GM19043 (cell line): ENCODE data around the gene NLRP14.

Experiments
- ATAC-seq: cut with Tn5 transposase; IDR thresholded peaks from one replicate; pipeline ENCODE4 v1.9.1; 2021; ENCODE audit warnings: low read depth; ENCODE audit not compliant: unreplicated experiment

Gene NLRP14

GRCh38 chr11:7020183-7020917, at the start of gene NLRP14, which contains the start of gene ZNF214:
Gene NLRP14, plus strand, starts transcription at chr11:7020479. Its CDS starts 18,108 bp downstream, at chr11:7038587.
Gene ZNF214, minus strand, starts transcription at chr11:7020346. Its CDS starts 17,511 bp downstream, at chr11:7002835.
- no peak for ATAC-seq

GRCh38 chr11:6979365-6979764, 40.9 kb upstream of the NLRP14 start:
- ATAC-seq, result no peak

GRCh38 chr11:6986487-6986886, 33.8 kb upstream of the NLRP14 start:
- ATAC-seq, result no peak

GRCh38 chr11:6988506-6988905, 31.8 kb upstream of the NLRP14 start:
- no peak for ATAC-seq

- no peak for ATAC-seq
Measured at GRCh38 chr11:6991227-6991626, 29.1 kb upstream of the NLRP14 start.

- ATAC-seq, result no peak
Measured at GRCh38 chr11:6992026-6992425, 28.3 kb upstream of the NLRP14 start.

- no peak for ATAC-seq
Measured at GRCh38 chr11:6992457-6993417, 27.5 kb upstream of the NLRP14 start.

- no peak for ATAC-seq
Measured at GRCh38 chr11:6995703-6996102, 24.6 kb upstream of the NLRP14 start.

- ATAC-seq, result no peak
Measured at GRCh38 chr11:7004482-7004881, 15.8 kb upstream of the NLRP14 start.

GRCh38 chr11:7014118-7014517, 6.2 kb upstream of the NLRP14 start:
- ATAC-seq, result no peak

- no peak for ATAC-seq
Measured at GRCh38 chr11:7016011-7016410, 4.3 kb upstream of the NLRP14 start.

GRCh38 chr11:7019500-7020182, 638 bp upstream of the NLRP14 start:
- ATAC-seq, result no peak

GRCh38 chr11:7021318-7021717, 1.0 kb downstream of the NLRP14 start:
- ATAC-seq, result no peak

- no peak for ATAC-seq
Measured at GRCh38 chr11:7028141-7028540, 7.9 kb downstream of the NLRP14 start.

GRCh38 chr11:7030836-7031235, 10.6 kb downstream of the NLRP14 start:
- ATAC-seq, result no peak

GRCh38 chr11:7031471-7031871, 11.2 kb downstream of the NLRP14 start:
- no peak for ATAC-seq

- no peak for ATAC-seq
Measured at GRCh38 chr11:7032692-7033091, 12.4 kb downstream of the NLRP14 start.

GRCh38 chr11:7034019-7034418, 13.7 kb downstream of the NLRP14 start:
- ATAC-seq, result no peak

GRCh38 chr11:7046474-7047175, 26.3 kb downstream of the NLRP14 start:
- ATAC-seq, result no peak

- ATAC-seq, result no peak
Measured at GRCh38 chr11:7050191-7050590, 29.9 kb downstream of the NLRP14 start.
